Activated B cell treated with CpG ODN at 0.5 μM for 24 hours (primary cell): ENCODE data around the gene RXFP4. TPM values are rescaled to one million over a fixed set of nuclear protein-coding genes. Genes with fewer than 3 reads are reported as not detected.

Experiments used
- ATAC-seq: fragments of 200-7000 bp; cut with Tn5 transposase; one replicate; pipeline ENCODE4 v1.10.0; 2021; ENCODE audit warnings: low read depth, mild to moderate bottlenecking, moderate library complexity
- CTCF ChIA-PET: fragments of 350-600 bp; sonication (Branson Sonifier 250); formaldehyde crosslinking; loops from one replicate; lab custom pipeline; 2021; ENCODE audit warnings: antibody characterized with exemption; lab: Charles Lee
- POLR2A ChIA-PET: fragments of 350-600 bp; sonication (Branson Sonifier 250); formaldehyde crosslinking; loops from one replicate; lab custom pipeline; 2021; ENCODE audit warnings: antibody characterized with exemption; lab: Charles Lee
- DNase-seq: peaks from one replicate; pipeline ENCODE4 v3.0.0; 2022
- H3K27ac Mint-ChIP-seq: one replicate; pipeline ENCODE4 v1.8.0; 2020; ENCODE audit warnings: mixed read lengths
- H3K27me3 Mint-ChIP-seq: one replicate; pipeline ENCODE4 v1.8.0; 2021; ENCODE audit warnings: mixed read lengths
- H3K36me3 Mint-ChIP-seq: one replicate; pipeline ENCODE4 v1.8.0; 2021; ENCODE audit warnings: low read depth, mixed read lengths
- H3K4me1 Mint-ChIP-seq: one replicate; pipeline ENCODE4 v1.8.0; 2021; ENCODE audit warnings: mixed read lengths
- H3K4me3 Mint-ChIP-seq: one replicate; pipeline ENCODE4 v1.8.0; 2020; ENCODE audit warnings: mild to moderate bottlenecking, mixed read lengths
- H3K9me3 Mint-ChIP-seq: one replicate; pipeline ENCODE4 v1.8.0; 2020; ENCODE audit warnings: mixed read lengths
- CTCF ChIP-seq: fragments of 200-600 bp; IDR thresholded peaks from one replicate; pipeline ENCODE4 v1.8.0; 2022; ENCODE audit warnings: antibody characterized with exemption, mild to moderate bottlenecking
- intact Hi-C: fragments of 100-400 bp; cut with micrococcal nuclease; formaldehyde crosslinking; loops from one replicate; pipeline ENCODE4 v1.15.1; 2024
- total RNA-seq: library from RNA; stranded (reverse); gene quantifications from 2 replicates; pipeline ENCODE4 v1.2.3, GENCODE V29; 2022

Gene RXFP4
- total RNA-seq, 1 donor from 2014 or later: not detected

- H3K4me3 Mint-ChIP-seq: peak overlapping the region; percentile 46
- no peaks in the 10 kb centered on the region for H3K27me3 Mint-ChIP-seq
- ChIA-PET CTCF (interaction anchor here (1.0 to 10.0 kb wide), 6 partner anchors 9 to 42 kb away, joined by 3 to 146 read pairs (median 8); partner anchors contain the start of genes ARHGEF2 and KHDC4), POLR2A (interaction anchor here (0.7 to 10.8 kb wide), 12 partner anchors 9 to 551 kb away, joined by 4 to 403 read pairs (median 12); partner anchors contain the start of genes ARHGEF2, KHDC4 and SYT11)
- no peaks in the 10 kb centered on the region for H3K9me3 Mint-ChIP-seq
- intact Hi-C loops: loop anchor here (1.0 kb wide), 4 partner anchors 8 to 33 kb away; partner anchors contain the start of gene KHDC4
- H3K36me3 Mint-ChIP-seq: peaks cover 53% of the 10 kb centered on the region
- no peak for DNase-seq
- TF ChIP-seq CTCF: no peak
- ATAC-seq: peak; percentile 7
- H3K4me1 Mint-ChIP-seq: peaks cover 60% of the 10 kb centered on the region
- H3K27ac Mint-ChIP-seq: peak overlapping the region; percentile 92
Measured at GRCh38 chr1:155946633-155947219, 5.3 kb downstream of the RXFP4 start.

- Mint-ChIP-seq H3K27me3 (no peaks in the 10 kb centered on the region), H3K36me3 (peaks cover 59% of the 10 kb centered on the region), H3K9me3 (no peaks in the 10 kb centered on the region), H3K4me3 (no peak overlapping the region), H3K27ac (peak overlapping the region; percentile 92), H3K4me1 (peaks cover 54% of the 10 kb centered on the region)
- CTCF ChIA-PET: interaction anchor here (1.3 to 2.1 kb wide), 3 partner anchors 9 to 42 kb away, joined by 3 to 6 read pairs (median 3); no protein-coding TSS in a partner anchor
- POLR2A ChIA-PET: interaction anchor here (0.6 to 1.9 kb wide), 9 partner anchors 8 to 112 kb away, joined by 3 to 12 read pairs (median 4); partner anchors contain the start of genes ARHGEF2 and KHDC4
- DNase-seq (no peak), ATAC-seq (no peak)
- intact Hi-C loops: no loop called here
- TF ChIP-seq CTCF: no peak
Measured at GRCh38 chr1:155947292-155947691, 5.9 kb downstream of the RXFP4 start.

- intact Hi-C loops: no loop called here
- H3K36me3 Mint-ChIP-seq: peaks cover 63% of the 10 kb centered on the region
- no peaks in the 10 kb centered on the region for H3K9me3 Mint-ChIP-seq
- ChIA-PET CTCF (interaction anchor here (1.3 to 2.1 kb wide), 3 partner anchors 10 to 42 kb away, joined by 3 to 6 read pairs (median 3); no protein-coding TSS in a partner anchor), POLR2A (interaction anchor here (0.6 to 1.9 kb wide), 9 partner anchors 9 to 112 kb away, joined by 3 to 12 read pairs (median 4); partner anchors contain the start of genes ARHGEF2 and KHDC4)
- peaks cover 49% of the 10 kb centered on the region for H3K4me1 Mint-ChIP-seq
- no peaks in the 10 kb centered on the region for H3K27me3 Mint-ChIP-seq
- DNase-seq (no peak), ATAC-seq (no peak)
- no peak overlapping the region for H3K4me3 Mint-ChIP-seq
- H3K27ac Mint-ChIP-seq: peak overlapping the region; percentile 92
- no peak for TF ChIP-seq CTCF
Measured at GRCh38 chr1:155947741-155948140, 6.3 kb downstream of the RXFP4 start.

GRCh38 chr1:155950829-155951228 is 9.4 kb downstream of the RXFP4 start:
- H3K4me1 Mint-ChIP-seq: peaks cover 19% of the 10 kb centered on the region
- ChIA-PET CTCF (no interaction called here), POLR2A (interaction anchor here (0.8 kb wide), 1 partner anchor 9 kb away, joined by 3 read pairs; no protein-coding TSS in a partner anchor)
- no peak for TF ChIP-seq CTCF
- peak overlapping the region; percentile 73 for H3K27ac Mint-ChIP-seq
- H3K9me3 Mint-ChIP-seq: no peaks in the 10 kb centered on the region
- DNase-seq: no peak
- ATAC-seq: no peak
- H3K4me3 Mint-ChIP-seq: no peak overlapping the region
- intact Hi-C loops: no loop called here
- no peaks in the 10 kb centered on the region for H3K27me3 Mint-ChIP-seq
- H3K36me3 Mint-ChIP-seq: peaks cover 87% of the 10 kb centered on the region
